Ovary (tissue), 9 donors: ENCODE results near the gene GOLIM4. TPM values are rescaled to one million over a fixed set of nuclear protein-coding genes. Genes with fewer than 3 reads are reported as not detected.

Experiments used
- DNase-seq, 5 donors: peaks; one replicate each; pipeline ENCODE4 v3.0.0-alpha.2; 2019 to 2020
- H3K27ac ChIP-seq, 2 donors: fragments of 200-600 bp; one replicate each; pipeline versions ENCODE4 v1.5.1 to v1.8.0; 2019 to 2022
- H3K27me3 ChIP-seq: fragments of 200-600 bp; one replicate; pipeline ENCODE4 v1.8.0; 2022
- H3K36me3 ChIP-seq: fragments of 200-600 bp; sonication (generic); one replicate; pipeline ENCODE4 v1.5.1; 2019
- H3K4me1 ChIP-seq: one replicate; pipeline ENCODE4 v1.8.1; 2013; ENCODE audit warnings: mild to moderate bottlenecking, moderate library complexity; ENCODE audit not compliant: insufficient read depth
- H3K4me3 ChIP-seq: fragments of 200-600 bp; sonication (generic); one replicate; pipeline ENCODE4 v1.5.1; 2017
- H3K9me3 ChIP-seq, 2 donors: fragments of 200-600 bp in 1 of 2; sonication (generic) in 1 of 2; one replicate each; pipeline versions ENCODE4 v1.5.1 to v1.8.1; 2013 to 2019; ENCODE audit warnings: mild to moderate bottlenecking in 1 of 2, moderate library complexity in 1 of 2
- CTCF ChIP-seq, 3 donors: fragments of 450-650 bp in 2 of 3; fragments of 200-600 bp in 1 of 3; IDR thresholded peaks; one replicate each; pipeline versions ENCODE4 v1.5.1 to v1.8.0; 2016 to 2022; ENCODE audit warnings: antibody characterized with exemption in 3 of 3, mild to moderate bottlenecking in 1 of 3
- EP300 ChIP-seq: sonication (generic); formaldehyde crosslinking; IDR thresholded peaks from one replicate; pipeline ENCODE4 v1.6.1; 2017; ENCODE audit warnings: antibody characterized with exemption
- POLR2A ChIP-seq: fragments of 450-650 bp; IDR thresholded peaks from one replicate; pipeline ENCODE4 v1.6.1; 2017; ENCODE audit warnings: antibody characterized with exemption, mild to moderate bottlenecking, moderate library complexity
- WGBS, 3 donors: extraction: QIAGEN DNeasy Blood & Tissue Kit in 1 of 3; methylation state at CpG; one replicate each; pipeline versions ENCODE4 v1.1.5 to v1.1.7; 2013 to 2017; 5-methylcytosine and 5-hydroxymethylcytosine counted together
- intact Hi-C, 4 donors: fragments of 100-400 bp; cut with DNase I; formaldehyde crosslinking; loops; one replicate each; pipeline versions ENCODE4 v1.11.0 to v1.15.1; 2022 to 2023
- polyA plus RNA-seq, 2 donors: library from polyadenylated mRNA; stranded (reverse); fragments of 200-250 nt in 1 of 2; fragments of 350-450 nt in 1 of 2; fragmentation: Illumina TruSeq in 1 of 2; extraction: RNeasy Lipid Tissue Mini Kit (QIAGEN cat#74804) in 1 of 2; gene quantifications; one replicate each; pipeline ENCODE4 v1.2.3, GENCODE V29; 2013 to 2014
- total RNA-seq, 7 donors: library from RNA; depleted of rRNA in 2 of 7; stranded (reverse); fragments of >200 nt in 2 of 7; fragmentation: NEBNext Ultra II Directional in 3 of 7; extraction: Animal tissue kit (Norgen Biotek cat#: 25700) in 3 of 7; gene quantifications; one replicate each; pipeline versions ENCODE4 v1.1.0 to v1.2.4, GENCODE V29; 2016 to 2023
- donor health status: DM: no; HTN: no; CAD: no; lungs with moderate emphysema.
- donor health status: DM: no; HTN: no; CAD: no.
- donor health status: Bipolar disorder and iron deficiency.
- donor health status: DM: yes; HTN: yes; CAD: no.
- donor health status: DM: no; HTN: no; CAD: no.
- donor health status: DM: yes; HTN: yes; CAD: no.

Gene GOLIM4
- total and polyA plus RNA-seq, 9 donors = 15.9 to 29.3 (median 24.1) TPM

GRCh38 chr3:168051531-168052471, 43.9 kb downstream of the GOLIM4 start:
- no peaks in the 10 kb centered on the region for H3K9me3 ChIP-seq
- H3K4me3 ChIP-seq = no peak overlapping the region
- H3K27me3 ChIP-seq = no peaks in the 10 kb centered on the region
- WGBS, 3 donors = 54 to 70% (median 63%) methylated on average over 9 of the region's 9 CpGs
- no peak for DNase-seq
- intact Hi-C loops = no loop called here
- TF ChIP-seq EP300 = no peak
- no peak for TF ChIP-seq CTCF (IDR thresholded peaks at IDR 0.05)
- no peak for TF ChIP-seq POLR2A
- H3K27ac ChIP-seq = no peak overlapping the region
- H3K36me3 ChIP-seq = no peaks in the 10 kb centered on the region
- no peaks in the 10 kb centered on the region for H3K4me1 ChIP-seq

- H3K36me3 ChIP-seq = no peaks in the 10 kb centered on the region
- no peaks in the 10 kb centered on the region for H3K9me3 ChIP-seq
- H3K27me3 ChIP-seq = no peaks in the 10 kb centered on the region
- no peaks in the 10 kb centered on the region for H3K4me1 ChIP-seq
- H3K4me3 ChIP-seq = no peak overlapping the region
- no peak overlapping the region for H3K27ac ChIP-seq
- TF ChIP-seq EP300 (no peak), POLR2A (no peak), CTCF (IDR thresholded peaks at IDR 0.05) (no peak)
- intact Hi-C loops = no loop called here
- DNase-seq = no peak
Observed at GRCh38 chr3:168051070-168051469, 44.7 kb downstream of the GOLIM4 start.

- Histone ChIP-seq H3K27me3 (no peaks in the 10 kb centered on the region), H3K4me1 (no peaks in the 10 kb centered on the region), H3K4me3 (no peak overlapping the region), H3K27ac (no peak overlapping the region), H3K36me3 (no peaks in the 10 kb centered on the region), H3K9me3 (no peaks in the 10 kb centered on the region)
- WGBS, 3 donors = 67 to 80% (median 78%) methylated on average over 6 of the region's 6 CpGs
- intact Hi-C loops = loop anchor here (2.0 to 5.0 kb wide), 2 partner anchors 117 to 118 kb away; no protein-coding TSS in a partner anchor
- no peak for TF ChIP-seq POLR2A
- no peak for TF ChIP-seq CTCF (IDR thresholded peaks at IDR 0.05)
- TF ChIP-seq EP300 = no peak
- no peak for DNase-seq
Observed at GRCh38 chr3:168049367-168049974, 46.3 kb downstream of the GOLIM4 start.

GRCh38 chr3:168048414-168049330, 47.1 kb downstream of the GOLIM4 start:
- Histone ChIP-seq H3K4me3 (no peak overlapping the region), H3K9me3 (no peaks in the 10 kb centered on the region), H3K27me3 (no peaks in the 10 kb centered on the region), H3K27ac (no peak overlapping the region), H3K36me3 (no peaks in the 10 kb centered on the region), H3K4me1 (no peaks in the 10 kb centered on the region)
- TF ChIP-seq CTCF (IDR thresholded peaks at IDR 0.05) (no peak), POLR2A (no peak), EP300 (no peak)
- intact Hi-C loops = loop anchor here (2.0 to 5.0 kb wide), 2 partner anchors 118 to 119 kb away; no protein-coding TSS in a partner anchor
- 56 to 80% (median 78%) methylated on average over 5 of the region's 5 CpGs for WGBS, 3 donors
- DNase-seq = no peak
